ENCODE data around the gene COL4A2.

COL4A2 gene

GRCh38 chr13:110347535-110348308, 40.6 kb downstream of the COL4A2 start:
- Histone ChIP-seq H3K9ac (ENCODE audit: low read depth, low read length) (no peak overlapping the region), H3K27me3 (ENCODE audit: insufficient read depth, low read length) (no peaks in the 10 kb centered on the region), H3K36me3 (ENCODE audit: insufficient read depth, low read depth, low read length) (no peaks in the 10 kb centered on the region), H3K4me1 (ENCODE audit: insufficient read depth, low read length) (peaks cover 4% of the 10 kb centered on the region; the same call in 1 of the 2 replicates), H3K9me3 (ENCODE audit: insufficient read depth, low read depth, low read length) (no peaks in the 10 kb centered on the region), H3K27ac (ENCODE audit: low read length) (no peak overlapping the region), H3K4me3 (ENCODE audit: low read length) (no peak overlapping the region)

GRCh38 chr13:110348309-110349105, 41.4 kb downstream of the COL4A2 start:
- Histone ChIP-seq H3K27ac (ENCODE audit: low read length) (no peak overlapping the region), H3K36me3 (ENCODE audit: insufficient read depth, low read depth, low read length) (no peaks in the 10 kb centered on the region), H3K4me1 (ENCODE audit: insufficient read depth, low read length) (no peaks in the 10 kb centered on the region)

GRCh38 chr13:110349239-110349638, 42.2 kb downstream of the COL4A2 start:
- Histone ChIP-seq H3K27ac (ENCODE audit: low read length) (no peak overlapping the region), H3K9me3 (ENCODE audit: insufficient read depth, low read depth, low read length) (no peaks in the 10 kb centered on the region), H3K4me3 (ENCODE audit: low read length) (no peak overlapping the region), H3K4me1 (ENCODE audit: insufficient read depth, low read length) (no peaks in the 10 kb centered on the region), H3K9ac (ENCODE audit: low read depth, low read length) (no peak overlapping the region), H3K36me3 (ENCODE audit: insufficient read depth, low read depth, low read length) (no peaks in the 10 kb centered on the region), H3K27me3 (ENCODE audit: insufficient read depth, low read length) (no peaks in the 10 kb centered on the region)

More at GRCh38 chr13:110348309-110349105, 41.4 kb downstream of the COL4A2 start:
- H3K9ac ChIP-seq (ENCODE audit: low read depth, low read length), result no peak overlapping the region
- no peak overlapping the region for H3K4me3 ChIP-seq (ENCODE audit: low read length)
- no peaks in the 10 kb centered on the region for H3K9me3 ChIP-seq (ENCODE audit: insufficient read depth, low read depth, low read length)
- H3K27me3 ChIP-seq (ENCODE audit: insufficient read depth, low read length), result no peaks in the 10 kb centered on the region

GRCh38 chr13:110350049-110350448, 43.0 kb downstream of the COL4A2 start:
- Histone ChIP-seq H3K4me1 (ENCODE audit: insufficient read depth, low read length) (peaks cover 8% of the 10 kb centered on the region; the same call in 1 of the 2 replicates), H3K27me3 (ENCODE audit: insufficient read depth, low read length) (no peaks in the 10 kb centered on the region), H3K9ac (ENCODE audit: low read depth, low read length) (no peak overlapping the region), H3K9me3 (ENCODE audit: insufficient read depth, low read depth, low read length) (no peaks in the 10 kb centered on the region), H3K36me3 (ENCODE audit: insufficient read depth, low read depth, low read length) (no peaks in the 10 kb centered on the region), H3K27ac (ENCODE audit: low read length) (no peak overlapping the region), H3K4me3 (ENCODE audit: low read length) (no peak overlapping the region)

- no peak overlapping the region for H3K4me3 ChIP-seq (ENCODE audit: low read length)
- H3K9me3 ChIP-seq (ENCODE audit: insufficient read depth, low read depth, low read length), result no peaks in the 10 kb centered on the region
- peaks cover 9% of the 10 kb centered on the region; the same call in 1 of the 2 replicates for H3K4me1 ChIP-seq (ENCODE audit: insufficient read depth, low read length)
- no peak overlapping the region for H3K9ac ChIP-seq (ENCODE audit: low read depth, low read length)
- no peaks in the 10 kb centered on the region for H3K27me3 ChIP-seq (ENCODE audit: insufficient read depth, low read length)
- no peak overlapping the region for H3K27ac ChIP-seq (ENCODE audit: low read length)
- no peaks in the 10 kb centered on the region for H3K36me3 ChIP-seq (ENCODE audit: insufficient read depth, low read depth, low read length)
These were observed 43.4 kb downstream of the COL4A2 start for GRCh38 chr13:110350509-110350908.

GRCh38 chr13:110351636-110352420, 44.7 kb downstream of the COL4A2 start:
- H3K9me3 ChIP-seq (ENCODE audit: insufficient read depth, low read depth, low read length), result no peaks in the 10 kb centered on the region
- H3K36me3 ChIP-seq (ENCODE audit: insufficient read depth, low read depth, low read length), result no peaks in the 10 kb centered on the region
- H3K9ac ChIP-seq (ENCODE audit: low read depth, low read length), result no peak overlapping the region
- H3K4me3 ChIP-seq (ENCODE audit: low read length), result no peak overlapping the region
- H3K4me1 ChIP-seq (ENCODE audit: insufficient read depth, low read length), result peaks cover 11% of the 10 kb centered on the region; the same call in 1 of the 2 replicates
- no peak overlapping the region for H3K27ac ChIP-seq (ENCODE audit: low read length)
- H3K27me3 ChIP-seq (ENCODE audit: insufficient read depth, low read length), result no peaks in the 10 kb centered on the region

- no peak overlapping the region for H3K4me3 ChIP-seq (ENCODE audit: low read length)
- peaks cover 6% of the 10 kb centered on the region; the same call in 1 of the 2 replicates for H3K36me3 ChIP-seq (ENCODE audit: insufficient read depth, low read depth, low read length)
- H3K9ac ChIP-seq (ENCODE audit: low read depth, low read length), result no peak overlapping the region
- H3K27ac ChIP-seq (ENCODE audit: low read length), result no peak overlapping the region
- no peaks in the 10 kb centered on the region for H3K27me3 ChIP-seq (ENCODE audit: insufficient read depth, low read length)
- peaks cover 11% of the 10 kb centered on the region; the same call in 1 of the 2 replicates for H3K4me1 ChIP-seq (ENCODE audit: insufficient read depth, low read length)
- no peaks in the 10 kb centered on the region for H3K9me3 ChIP-seq (ENCODE audit: insufficient read depth, low read depth, low read length)
These were observed 45.7 kb downstream of the COL4A2 start for GRCh38 chr13:110352735-110353134.

- Histone ChIP-seq H3K4me3 (ENCODE audit: low read length) (no peak overlapping the region), H3K4me1 (ENCODE audit: insufficient read depth, low read length) (peaks cover 11% of the 10 kb centered on the region; the same call in 1 of the 2 replicates), H3K27ac (ENCODE audit: low read length) (no peak overlapping the region), H3K9me3 (ENCODE audit: insufficient read depth, low read depth, low read length) (no peaks in the 10 kb centered on the region), H3K27me3 (ENCODE audit: insufficient read depth, low read length) (no peaks in the 10 kb centered on the region), H3K36me3 (ENCODE audit: insufficient read depth, low read depth, low read length) (peaks cover 9% of the 10 kb centered on the region), H3K9ac (ENCODE audit: low read depth, low read length) (no peak overlapping the region)
These were observed 46.4 kb downstream of the COL4A2 start for GRCh38 chr13:110353339-110353977.

- H3K4me1 ChIP-seq (ENCODE audit: insufficient read depth, low read length), result peaks cover 11% of the 10 kb centered on the region; the same call in 1 of the 2 replicates
- H3K9me3 ChIP-seq (ENCODE audit: insufficient read depth, low read depth, low read length), result no peaks in the 10 kb centered on the region
- H3K27ac ChIP-seq (ENCODE audit: low read length), result no peak overlapping the region
- no peak overlapping the region for H3K4me3 ChIP-seq (ENCODE audit: low read length)
- H3K36me3 ChIP-seq (ENCODE audit: insufficient read depth, low read depth, low read length), result peaks cover 13% of the 10 kb centered on the region
- H3K9ac ChIP-seq (ENCODE audit: low read depth, low read length), result no peak overlapping the region
- no peaks in the 10 kb centered on the region for H3K27me3 ChIP-seq (ENCODE audit: insufficient read depth, low read length)
These were observed 47.1 kb downstream of the COL4A2 start for GRCh38 chr13:110354123-110354627.

- Histone ChIP-seq H3K27ac (ENCODE audit: low read length) (no peak overlapping the region), H3K9ac (ENCODE audit: low read depth, low read length) (no peak overlapping the region), H3K27me3 (ENCODE audit: insufficient read depth, low read length) (no peaks in the 10 kb centered on the region), H3K9me3 (ENCODE audit: insufficient read depth, low read depth, low read length) (no peaks in the 10 kb centered on the region), H3K4me3 (ENCODE audit: low read length) (no peak overlapping the region), H3K4me1 (ENCODE audit: insufficient read depth, low read length) (peaks cover 11% of the 10 kb centered on the region; the same call in 1 of the 2 replicates), H3K36me3 (ENCODE audit: insufficient read depth, low read depth, low read length) (peaks cover 16% of the 10 kb centered on the region)
These were observed 47.8 kb downstream of the COL4A2 start for GRCh38 chr13:110354715-110355473.

Measured in iPS-20b (cell line).